NCI-H2196 treated with DMSO at 0.1 percent for 48 hours (cell line): ENCODE results near the gene TMEM254.
"Not testable (repeated sequence)": the region's sequence is repeated elsewhere in the genome, so short reads cannot be mapped to it uniquely, and the experiment has no call there.

Source experiments
- DNase-seq: peaks from one replicate; lab custom pipeline; 2025; ENCODE audit not compliant: unreplicated experiment; lab: John Stamatoyannopoulos, UW

Gene TMEM254

GRCh38 chr10:80078448-80079311, at the start of gene TMEM254:
TSS of gene TMEM254 (plus strand) at chr10:80078665. CDS start at chr10:80078700, 35 bp downstream.
- DNase-seq: peak; percentile 55

GRCh38 chr10:80029205-80029604, 49.3 kb upstream of the TMEM254 start:
- DNase-seq: not testable (repeated sequence)

DNA sequence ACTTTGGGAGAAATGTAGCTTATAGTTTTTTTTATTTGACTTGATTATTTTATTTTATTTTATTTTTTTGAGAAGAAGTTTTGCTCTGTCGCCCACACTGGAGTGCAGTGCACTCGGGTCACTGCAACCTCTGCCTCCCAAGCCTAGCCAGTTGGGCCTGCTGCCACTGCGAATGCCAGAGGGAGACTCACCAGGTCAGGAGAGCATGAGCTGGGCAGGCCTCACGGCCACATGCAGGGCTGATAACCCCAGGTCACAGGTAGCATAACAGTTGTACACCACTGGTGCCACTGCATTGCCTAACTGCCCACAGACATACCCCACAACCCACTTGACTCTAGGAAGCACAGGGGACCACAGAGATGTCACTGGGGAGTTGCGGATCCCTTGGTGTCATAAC, 48.6 kb upstream of the TMEM254 start:
- DNase-seq: not testable (repeated sequence)

DNA sequence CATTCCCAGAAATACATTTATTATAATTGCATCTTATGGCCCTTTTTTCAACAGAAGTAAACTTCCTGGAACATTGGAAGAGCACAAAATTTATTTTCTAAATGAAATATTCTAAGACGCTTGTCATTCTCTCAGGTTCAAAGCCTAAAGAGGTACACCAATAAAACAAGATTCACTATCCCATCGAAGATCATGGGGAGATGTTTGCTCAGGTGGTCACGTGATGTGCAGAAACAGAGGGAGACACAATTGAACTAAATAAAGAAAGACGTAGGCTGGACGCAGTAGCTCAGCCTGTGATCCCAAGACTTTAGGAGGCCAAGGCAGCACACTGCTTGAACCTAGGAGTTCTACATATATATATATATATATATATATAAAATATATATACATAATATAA, 46.0 kb upstream of the TMEM254 start:
- no peak for DNase-seq

- not testable (repeated sequence) for DNase-seq
Measured at GRCh38 chr10:80034766-80035165, 43.7 kb upstream of the TMEM254 start.

- DNase-seq: not testable (repeated sequence)
Measured at GRCh38 chr10:80035430-80035829, 43.0 kb upstream of the TMEM254 start.

DNA sequence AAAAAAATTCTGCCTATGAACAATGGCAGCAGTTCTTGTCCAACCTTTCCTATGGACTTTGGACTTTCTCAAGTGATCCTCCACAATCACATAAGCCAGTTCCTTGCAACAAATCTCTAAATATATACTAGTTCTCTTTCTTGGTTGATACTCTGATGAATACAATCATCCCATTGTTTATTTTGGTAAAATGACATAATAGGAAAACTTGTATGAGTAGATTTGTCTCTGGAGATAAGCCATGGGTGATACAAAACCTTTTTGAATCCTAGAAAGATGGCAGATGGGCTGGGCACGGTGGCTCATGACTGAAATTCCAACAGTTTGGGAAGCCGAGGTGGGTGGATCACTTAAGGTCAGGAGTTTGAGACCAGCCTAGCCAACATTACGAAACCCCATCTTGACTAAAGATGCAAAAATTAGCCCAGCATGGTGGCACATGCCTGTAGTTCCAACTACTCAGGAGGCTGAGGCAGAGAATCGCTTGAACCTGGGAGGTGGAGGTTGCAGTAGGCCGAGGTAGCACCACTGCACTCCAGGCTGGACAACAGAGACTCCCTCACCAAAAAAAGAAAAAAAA, 41.5 kb upstream of the TMEM254 start:
- not testable (repeated sequence) for DNase-seq

DNA sequence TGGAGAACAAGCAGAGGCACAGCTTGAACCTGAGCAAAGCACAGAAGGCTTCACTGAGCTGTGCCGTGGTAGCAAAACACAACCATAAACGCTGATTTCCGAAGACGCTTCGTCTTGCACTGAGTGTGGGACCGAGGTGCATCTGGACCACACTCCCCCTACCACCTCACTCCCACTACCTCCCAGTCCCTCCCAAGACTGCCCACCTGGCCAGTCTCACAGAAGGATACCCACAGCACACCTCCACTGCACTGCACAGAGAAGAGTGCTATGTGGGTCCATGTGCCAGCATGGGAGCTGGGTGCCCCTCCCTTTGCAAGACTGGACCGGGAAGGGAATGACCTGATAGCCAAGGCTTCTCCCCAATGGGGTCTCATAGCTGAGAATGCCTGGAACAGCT, 40.2 kb upstream of the TMEM254 start:
- DNase-seq: not testable (repeated sequence)

- DNase-seq: no peak
Measured at GRCh38 chr10:80041162-80041561, 37.3 kb upstream of the TMEM254 start.

DNA sequence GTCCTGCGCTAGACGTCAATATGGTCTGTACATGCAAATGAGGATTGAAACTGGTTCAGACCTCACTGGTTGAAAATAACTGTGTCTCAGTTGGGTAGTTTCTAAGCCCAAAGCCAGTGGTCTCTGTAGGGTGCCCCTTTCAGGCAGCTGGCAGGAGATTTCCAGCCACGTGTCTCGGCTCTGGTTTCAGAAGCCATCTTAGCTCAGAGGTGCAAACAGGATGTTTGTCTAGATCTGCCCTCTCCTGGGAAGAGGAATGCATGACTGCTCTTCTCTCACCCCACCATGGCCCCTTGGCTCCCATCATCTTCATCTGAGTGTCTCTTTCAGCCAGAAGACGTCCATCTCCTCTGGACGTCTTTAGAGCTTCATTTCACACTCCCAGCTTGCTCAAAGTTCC, 33.5 kb upstream of the TMEM254 start:
- not testable (repeated sequence) for DNase-seq

DNA sequence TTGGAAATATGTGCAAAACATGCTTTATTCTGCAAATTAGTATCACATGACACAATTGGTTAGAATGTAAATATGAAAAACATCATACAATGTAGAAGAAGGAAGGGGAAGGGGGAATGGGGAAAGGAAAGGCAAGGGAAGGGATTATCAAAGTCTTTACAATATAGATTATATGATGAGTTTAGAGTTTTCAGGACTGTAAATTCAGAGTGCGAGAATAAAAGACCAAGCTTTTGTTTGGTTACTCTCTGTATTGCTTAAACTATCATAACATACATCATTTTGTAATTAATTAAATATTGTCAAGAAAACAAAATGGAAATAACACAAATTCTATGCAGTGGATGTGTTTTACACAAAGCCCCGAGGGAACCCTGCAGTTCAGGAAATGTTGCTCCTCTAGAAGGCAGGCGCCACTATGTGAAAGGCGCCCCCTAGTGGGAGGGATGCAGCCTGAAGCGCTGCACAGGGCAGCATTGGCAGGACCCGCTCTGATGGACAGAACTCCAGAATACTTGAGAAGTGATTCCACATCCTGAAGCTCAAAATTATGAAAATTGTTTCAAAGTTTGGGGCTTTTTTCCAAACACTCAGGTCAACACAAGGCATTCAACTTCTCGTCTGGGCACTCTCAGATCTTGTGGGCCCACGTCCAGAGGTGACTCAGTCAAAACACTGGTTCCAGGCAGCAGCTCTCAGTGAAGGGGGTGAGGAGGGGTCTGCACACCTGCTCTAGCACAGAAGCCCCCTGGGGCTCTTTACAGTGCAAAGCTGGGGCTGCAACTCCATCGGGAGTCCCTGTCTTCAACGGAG, 31.6 kb upstream of the TMEM254 start:
- DNase-seq: peak; percentile 9

GRCh38 chr10:80050752-80051151, 27.7 kb upstream of the TMEM254 start:
- DNase-seq: no peak

DNA sequence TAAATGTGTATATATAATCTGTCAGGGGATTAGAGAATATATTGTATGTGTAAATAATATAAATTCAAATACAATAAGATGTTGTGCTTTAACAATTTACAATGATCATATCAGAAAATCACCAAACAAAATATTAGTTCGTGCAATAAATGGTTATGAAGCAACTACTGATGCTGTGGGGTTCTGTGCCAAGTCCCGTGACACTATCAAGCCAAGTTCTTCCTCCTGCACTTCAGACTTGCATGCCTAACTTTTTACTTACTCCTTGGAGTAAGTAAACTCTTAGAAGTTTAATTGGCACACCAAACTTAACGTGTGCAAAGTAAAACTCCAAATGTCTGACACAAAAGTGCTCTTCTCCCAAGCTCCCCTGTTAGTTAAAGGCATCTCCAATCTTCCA, 26.5 kb upstream of the TMEM254 start:
- DNase-seq: no peak

GRCh38 chr10:80055760-80056159, 22.7 kb upstream of the TMEM254 start:
- DNase-seq: no peak

GRCh38 chr10:80057171-80057570, 21.3 kb upstream of the TMEM254 start:
- DNase-seq: no peak

DNA sequence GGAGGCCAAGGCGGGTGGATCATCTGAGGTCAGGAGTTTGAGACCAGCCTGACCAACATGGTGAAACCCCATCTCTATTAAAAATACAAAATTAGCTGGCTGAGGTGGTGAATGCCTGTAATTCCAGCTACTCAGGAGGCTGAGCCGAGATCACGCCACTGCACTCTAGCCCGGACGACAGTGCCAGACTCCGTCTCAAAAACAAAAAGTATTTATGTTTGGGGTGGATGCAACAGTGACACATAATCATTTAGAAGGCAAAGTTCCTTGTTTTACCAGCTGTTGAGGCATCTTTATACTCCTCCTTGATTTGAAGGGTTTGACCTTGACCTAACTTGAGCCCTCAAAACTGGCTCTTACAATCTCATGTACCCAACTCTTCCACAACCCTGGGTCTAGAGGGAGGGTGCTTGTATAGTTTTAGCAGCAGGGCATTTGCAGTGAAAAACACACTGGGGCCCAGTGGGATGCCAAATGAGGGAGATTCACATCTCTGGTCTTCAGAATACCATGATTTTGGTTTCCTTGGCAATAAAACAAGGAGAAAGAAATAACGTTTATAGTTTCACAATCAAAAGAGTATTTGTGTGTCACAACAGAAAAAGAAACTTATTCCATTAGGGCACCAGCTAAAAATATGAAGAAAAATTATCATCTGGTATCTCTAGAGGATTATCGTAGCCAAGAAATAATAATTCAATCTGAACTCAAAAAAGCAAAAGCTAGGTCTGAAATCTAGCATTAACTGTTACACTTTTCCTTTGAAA, 14.2 kb upstream of the TMEM254 start:
- DNase-seq: no peak

DNA sequence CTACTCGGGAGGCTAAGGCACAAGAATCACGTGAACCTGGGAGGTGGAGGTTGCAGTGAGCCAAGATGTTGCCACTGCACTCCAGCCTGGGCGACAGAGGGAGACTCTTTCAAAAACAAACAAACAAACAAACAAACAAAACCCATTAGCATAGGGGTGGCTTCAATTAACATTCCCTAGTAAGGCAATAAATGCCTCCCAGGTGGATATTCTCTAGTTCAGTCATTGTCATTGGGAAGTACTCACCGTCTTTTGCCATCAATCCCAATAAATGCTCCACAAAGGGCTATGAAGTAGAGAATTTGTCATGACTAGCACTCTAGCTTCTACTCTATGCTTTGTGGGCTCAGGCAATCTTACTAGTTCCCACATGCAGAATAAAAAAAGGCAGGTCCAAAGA, 11.7 kb upstream of the TMEM254 start:
- no peak for DNase-seq

GRCh38 chr10:80067821-80068220, 10.6 kb upstream of the TMEM254 start:
- DNase-seq: not testable (repeated sequence)

DNA sequence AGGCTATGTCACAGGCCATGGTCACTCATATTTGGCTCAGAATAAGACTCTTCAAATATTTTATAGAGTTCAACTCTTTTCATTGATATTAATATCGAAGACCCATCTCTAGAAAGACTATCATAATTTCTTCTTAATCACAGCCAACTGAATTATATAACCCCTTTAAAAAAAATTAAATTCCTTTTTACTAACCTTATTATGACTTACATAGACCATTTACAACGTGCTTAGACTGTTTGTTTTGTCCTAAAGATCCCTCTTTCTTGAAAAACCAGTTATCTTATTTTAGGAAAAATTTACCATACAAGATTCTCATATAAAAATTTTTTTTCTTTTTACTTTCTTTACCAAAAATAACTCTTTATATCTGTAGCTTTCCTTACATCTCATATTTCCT, 10.2 kb upstream of the TMEM254 start:
- DNase-seq: no peak

DNA sequence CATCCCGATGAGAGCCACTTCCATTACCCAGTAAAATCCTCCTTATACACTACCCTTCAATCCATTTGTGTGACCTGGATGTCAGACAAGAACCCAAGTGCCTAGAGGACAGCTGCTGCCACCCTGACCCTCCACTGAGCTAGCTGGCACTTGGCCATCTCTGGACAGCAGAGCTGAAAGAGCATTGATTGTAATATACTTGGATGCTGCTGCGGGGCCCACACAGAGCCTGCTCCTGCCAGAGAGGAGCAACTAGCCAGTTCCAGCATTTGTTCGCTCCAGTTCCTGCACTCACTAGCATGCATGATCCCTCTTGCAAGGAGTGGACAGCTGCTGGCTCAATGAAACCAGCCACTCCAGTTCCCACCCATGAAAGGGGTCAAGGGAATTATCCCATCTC, 8.4 kb upstream of the TMEM254 start:
- no peak for DNase-seq

DNA sequence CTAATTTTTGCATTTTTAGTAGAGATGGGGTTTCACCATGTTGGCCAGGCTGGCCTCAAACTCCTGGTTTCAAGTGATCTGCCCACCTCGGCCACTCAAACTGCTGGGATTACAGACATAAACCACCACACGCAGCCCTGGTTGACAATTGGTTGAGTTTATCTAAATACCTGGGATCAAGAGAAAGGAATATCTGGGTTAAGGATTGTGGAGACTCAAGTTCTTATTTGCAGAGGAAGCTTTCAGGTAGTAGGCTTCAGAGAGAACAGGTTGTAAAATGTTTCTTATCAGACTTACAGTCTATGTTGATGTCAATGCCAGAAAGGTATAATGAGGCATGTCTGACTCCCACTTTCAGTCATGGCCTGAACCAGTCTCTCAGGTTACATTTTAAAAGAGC, 5.9 kb upstream of the TMEM254 start:
- no peak for DNase-seq
